ENCODE results near the gene NXPH3.

Gene NXPH3

DNA sequence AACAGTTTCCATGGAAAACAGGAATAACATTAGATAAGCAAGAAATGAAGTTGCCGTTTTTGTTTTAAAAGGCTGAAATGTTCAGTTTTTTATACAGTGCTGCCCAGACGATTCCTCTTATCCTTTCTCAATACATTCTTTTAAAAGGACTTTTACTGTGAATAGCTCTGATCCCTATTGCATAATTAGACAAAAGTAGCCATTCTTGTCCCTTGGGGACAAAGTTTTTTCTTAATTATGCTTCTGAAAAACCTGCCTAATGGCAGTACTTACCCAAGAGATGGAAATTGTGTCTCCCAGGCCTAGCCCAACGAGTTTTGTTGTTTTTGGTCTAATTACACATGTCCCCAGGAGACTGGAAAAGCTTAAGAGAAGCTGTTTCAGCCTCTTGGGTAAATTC is 27.6 kb downstream of the NXPH3 start:
- no peaks in the 10 kb centered on the region for H3K9me3 ChIP-seq (ENCODE audit: control insufficient read depth, insufficient read depth, low read length)
- no peak overlapping the region for H3K9ac ChIP-seq (ENCODE audit: low read depth, low read length)
- no peaks in the 10 kb centered on the region for H3K36me3 ChIP-seq (ENCODE audit: insufficient read depth, low read length)
- peaks cover 6% of the 10 kb centered on the region for H3K4me1 ChIP-seq (ENCODE audit: insufficient read depth, low read length)

DNA sequence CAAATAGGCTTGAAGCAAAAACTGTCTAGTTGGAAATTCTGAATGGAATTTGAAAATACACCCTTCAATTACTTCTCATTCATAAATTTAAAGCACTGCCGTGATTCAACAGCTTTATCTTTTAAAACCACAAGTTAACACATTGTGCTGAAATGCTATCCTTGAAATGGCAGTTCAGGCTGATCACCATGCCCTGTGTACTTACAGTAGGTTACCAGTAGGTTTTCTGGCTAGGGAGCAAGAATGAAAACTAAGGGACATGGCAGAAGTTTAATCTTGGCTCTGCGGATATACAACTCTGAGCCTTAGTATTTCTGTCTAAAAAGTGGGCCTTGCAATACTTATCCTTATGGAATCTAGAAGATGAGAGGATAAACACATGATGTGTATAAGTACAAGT is 28.0 kb downstream of the NXPH3 start:
- Histone ChIP-seq H3K9ac (ENCODE audit: low read depth, low read length) (no peak overlapping the region), H3K9me3 (ENCODE audit: control insufficient read depth, insufficient read depth, low read length) (no peaks in the 10 kb centered on the region), H3K36me3 (ENCODE audit: insufficient read depth, low read length) (no peaks in the 10 kb centered on the region), H3K4me1 (ENCODE audit: insufficient read depth, low read length) (peaks cover 6% of the 10 kb centered on the region)

DNA sequence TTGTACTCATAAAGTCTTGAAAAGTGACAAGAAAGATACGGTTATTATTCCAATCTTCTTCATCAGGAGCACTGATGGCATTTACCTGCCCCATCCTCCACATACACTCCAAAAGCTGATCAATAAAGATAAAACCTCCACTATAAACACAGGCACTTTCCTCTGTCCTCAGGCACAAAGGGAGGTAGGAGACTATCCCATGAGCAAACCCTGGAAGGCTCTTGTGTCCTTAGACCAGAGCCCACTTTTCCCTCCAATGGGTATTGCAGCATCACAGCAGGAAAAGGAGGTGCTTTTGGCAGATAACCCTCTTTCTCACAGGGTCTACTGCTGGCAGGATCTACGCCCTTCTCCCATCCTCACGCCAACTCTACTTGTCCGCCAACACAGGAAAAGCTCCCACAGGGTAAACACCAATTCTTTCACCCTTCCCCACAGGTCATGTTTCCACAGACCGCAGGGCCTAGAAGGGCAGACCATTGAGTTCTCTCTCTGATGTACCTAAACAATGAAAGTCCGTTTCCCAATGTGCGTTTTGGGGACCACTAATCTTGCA is 28.7 kb downstream of the NXPH3 start:
- Histone ChIP-seq H3K9ac (ENCODE audit: low read depth, low read length) (no peak overlapping the region), H3K9me3 (ENCODE audit: control insufficient read depth, insufficient read depth, low read length) (no peaks in the 10 kb centered on the region), H3K36me3 (ENCODE audit: insufficient read depth, low read length) (no peaks in the 10 kb centered on the region)

DNA sequence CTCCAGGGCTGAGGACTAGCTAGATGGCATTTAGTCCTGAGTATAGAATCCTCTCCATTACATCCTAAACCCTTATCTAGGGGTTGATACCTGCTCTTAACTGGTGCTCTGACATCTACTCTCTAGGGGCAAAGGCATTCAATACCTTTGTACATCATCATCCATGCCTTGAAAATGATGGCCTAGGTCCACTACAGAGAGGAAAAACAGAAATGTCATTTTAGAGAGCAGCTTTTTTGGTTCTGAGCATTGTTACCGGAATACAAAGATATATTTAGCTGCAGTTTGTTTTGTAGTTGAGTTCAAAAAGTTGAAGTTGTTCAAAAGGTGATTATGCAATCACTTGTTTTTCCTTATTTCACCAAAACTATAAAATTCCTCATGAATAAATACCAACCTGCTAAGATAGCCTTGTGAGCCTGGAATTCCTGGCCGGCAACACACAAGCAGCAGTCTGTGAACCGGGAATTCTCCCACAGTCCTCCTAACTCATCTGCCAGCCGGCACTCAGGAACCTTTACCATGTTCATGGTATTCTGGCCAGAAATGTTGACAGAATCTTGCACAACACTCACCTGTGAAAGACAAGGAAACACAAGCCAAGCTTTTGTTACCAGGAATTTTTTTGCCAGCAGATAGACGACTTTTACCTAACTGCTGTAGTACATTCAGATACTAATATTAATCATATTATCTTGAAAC is 35.4 kb downstream of the NXPH3 start:
- Histone ChIP-seq H3K4me1 (ENCODE audit: insufficient read depth, low read length) (no peaks in the 10 kb centered on the region), H3K9me3 (ENCODE audit: control insufficient read depth, insufficient read depth, low read length) (no peaks in the 10 kb centered on the region), H3K36me3 (ENCODE audit: insufficient read depth, low read length) (no peaks in the 10 kb centered on the region), H3K9ac (ENCODE audit: low read depth, low read length) (no peak overlapping the region)

More for the DNA sequence above, 28.7 kb downstream of the NXPH3 start:
- H3K4me1 ChIP-seq (ENCODE audit: insufficient read depth, low read length), result peaks cover 6% of the 10 kb centered on the region

DNA sequence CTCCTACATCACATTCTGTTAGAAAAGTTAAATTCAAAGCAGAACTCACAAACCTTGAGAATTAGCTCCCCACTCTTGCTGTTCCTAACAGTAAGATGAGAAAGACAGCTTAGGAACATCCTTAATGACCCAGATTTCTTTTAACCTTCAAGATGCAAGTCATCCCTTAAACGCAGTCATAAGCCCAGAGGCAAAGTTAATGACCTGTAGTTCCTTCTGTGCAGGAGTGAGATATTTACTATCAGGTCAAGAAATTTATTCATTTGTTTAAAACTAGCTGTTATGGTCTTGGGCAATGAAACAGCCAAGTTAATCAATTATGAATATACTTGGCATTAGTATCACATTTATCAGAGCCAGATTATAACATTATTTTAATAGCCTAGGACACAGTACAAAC is 37.1 kb downstream of the NXPH3 start:
- no peaks in the 10 kb centered on the region for H3K36me3 ChIP-seq (ENCODE audit: insufficient read depth, low read length)
- H3K9ac ChIP-seq (ENCODE audit: low read depth, low read length), result no peak overlapping the region
- no peaks in the 10 kb centered on the region for H3K9me3 ChIP-seq (ENCODE audit: control insufficient read depth, insufficient read depth, low read length)
- H3K4me1 ChIP-seq (ENCODE audit: insufficient read depth, low read length), result no peaks in the 10 kb centered on the region

DNA sequence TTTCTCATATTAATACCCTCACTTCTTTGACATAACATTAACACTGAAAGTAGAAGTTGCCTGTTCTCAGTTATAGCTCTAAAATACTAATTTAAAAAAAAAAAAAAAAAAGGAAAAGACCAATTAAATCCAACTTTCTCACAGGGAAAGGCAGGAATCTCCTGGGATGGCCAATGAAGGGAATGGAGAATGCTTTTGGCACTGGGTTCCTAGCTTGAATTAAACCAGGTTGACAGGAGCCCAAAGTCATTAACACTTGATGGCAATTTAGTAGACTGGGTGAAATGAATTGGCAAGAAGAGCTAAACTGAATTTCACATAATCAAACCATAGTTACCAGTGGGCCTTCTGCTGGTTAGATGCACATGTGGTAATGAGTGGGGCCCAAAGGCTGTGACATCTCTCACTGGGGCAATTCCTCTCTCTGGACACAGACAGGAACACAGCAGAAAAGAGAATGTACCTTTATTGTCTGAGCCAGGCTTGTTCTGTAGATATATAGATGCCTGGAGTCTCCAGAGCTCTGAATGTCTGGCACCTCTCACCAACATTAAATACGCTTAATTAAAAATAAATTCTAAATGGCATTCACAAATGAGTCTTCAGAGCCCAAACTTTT is 37.6 kb downstream of the NXPH3 start:
- Histone ChIP-seq H3K9ac (ENCODE audit: low read depth, low read length) (no peak overlapping the region), H3K36me3 (ENCODE audit: insufficient read depth, low read length) (0 out of 2 replicates have a peak, but pooled peaks cover 4% of the 10 kb centered on the region), H3K4me1 (ENCODE audit: insufficient read depth, low read length) (no peaks in the 10 kb centered on the region), H3K9me3 (ENCODE audit: control insufficient read depth, insufficient read depth, low read length) (no peaks in the 10 kb centered on the region)

DNA sequence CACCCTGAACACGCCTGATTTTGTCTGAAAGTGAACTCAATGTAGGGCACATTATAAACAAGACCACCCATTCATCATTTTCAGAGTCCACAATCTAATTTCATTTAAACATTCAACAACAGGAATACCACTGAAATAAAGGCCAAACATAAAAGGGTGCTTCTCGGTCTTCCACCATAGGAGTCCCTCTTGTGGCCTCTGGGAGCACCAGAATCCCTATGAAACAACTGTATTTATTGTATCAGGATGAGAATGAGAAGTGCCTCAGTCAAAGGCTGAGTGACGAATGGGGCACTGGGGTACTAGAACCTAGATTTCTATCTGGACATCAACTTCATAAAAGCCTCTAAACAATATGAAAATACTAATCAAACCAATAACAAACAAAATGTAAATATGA is 40.4 kb downstream of the NXPH3 start:
- Histone ChIP-seq H3K36me3 (ENCODE audit: insufficient read depth, low read length) (peaks cover 16% of the 10 kb centered on the region), H3K9me3 (ENCODE audit: control insufficient read depth, insufficient read depth, low read length) (no peaks in the 10 kb centered on the region), H3K4me1 (ENCODE audit: insufficient read depth, low read length) (no peaks in the 10 kb centered on the region), H3K9ac (ENCODE audit: low read depth, low read length) (no peak overlapping the region)

DNA sequence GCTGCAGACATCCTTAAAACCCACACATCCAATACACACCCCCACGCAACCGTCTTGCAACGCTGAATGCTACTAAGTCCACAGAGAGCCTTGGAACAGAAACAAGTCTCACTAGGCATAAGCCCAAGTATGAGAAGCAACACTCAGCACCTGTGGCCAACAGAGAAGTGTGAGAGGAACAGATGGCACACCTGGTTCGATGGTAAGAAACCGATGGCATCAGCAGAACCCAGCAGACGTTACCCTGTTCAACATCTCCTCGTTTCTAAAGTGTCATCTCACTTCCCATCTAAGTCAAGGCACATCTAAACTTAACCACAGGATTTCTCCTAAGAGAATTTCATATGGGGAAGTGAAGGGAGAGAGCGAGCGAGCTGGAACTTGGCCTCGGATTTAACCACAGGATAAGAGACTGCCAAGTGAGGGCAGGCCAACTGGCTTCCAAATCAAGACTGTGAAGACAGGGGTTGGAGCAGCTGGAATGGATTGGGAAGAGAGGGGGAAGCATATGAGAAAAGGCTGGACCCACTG is 41.0 kb downstream of the NXPH3 start:
- H3K36me3 ChIP-seq (ENCODE audit: insufficient read depth, low read length), result peaks cover 16% of the 10 kb centered on the region
- no peak overlapping the region for H3K9ac ChIP-seq (ENCODE audit: low read depth, low read length)
- H3K4me1 ChIP-seq (ENCODE audit: insufficient read depth, low read length), result no peaks in the 10 kb centered on the region

DNA sequence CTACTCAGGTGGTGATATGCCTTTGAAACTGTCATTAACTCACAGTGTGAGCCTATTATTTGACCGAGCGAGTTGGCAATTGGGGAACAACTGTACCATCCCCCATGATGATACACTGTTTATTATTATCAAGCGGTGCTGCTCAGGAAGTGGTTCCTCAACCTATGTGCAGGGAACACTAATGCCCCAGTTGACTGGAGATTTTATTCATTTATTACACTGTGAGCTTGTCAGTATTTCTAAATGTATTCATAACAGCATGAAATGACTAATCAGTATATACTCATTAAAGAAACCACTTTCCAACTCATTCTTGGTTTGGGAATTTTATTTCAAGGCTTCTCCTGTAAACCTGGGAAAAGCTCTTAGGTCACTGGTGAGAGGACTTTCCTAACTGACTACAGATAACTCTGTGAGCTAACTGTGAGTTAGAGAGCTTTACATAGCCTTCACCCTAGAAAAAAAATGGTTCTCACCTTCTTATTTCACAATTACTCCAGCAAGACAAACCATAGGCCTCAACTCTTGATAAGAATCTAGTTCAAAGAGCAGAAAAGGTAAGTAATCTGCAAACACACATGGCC is 42.4 kb downstream of the NXPH3 start:
- Histone ChIP-seq H3K36me3 (ENCODE audit: insufficient read depth, low read length) (peaks cover 16% of the 10 kb centered on the region), H3K4me1 (ENCODE audit: insufficient read depth, low read length) (no peaks in the 10 kb centered on the region), H3K9ac (ENCODE audit: low read depth, low read length) (no peak overlapping the region), H3K9me3 (ENCODE audit: control insufficient read depth, insufficient read depth, low read length) (no peaks in the 10 kb centered on the region)

More for the DNA sequence above, 41.0 kb downstream of the NXPH3 start:
- no peaks in the 10 kb centered on the region for H3K9me3 ChIP-seq (ENCODE audit: control insufficient read depth, insufficient read depth, low read length)

DNA sequence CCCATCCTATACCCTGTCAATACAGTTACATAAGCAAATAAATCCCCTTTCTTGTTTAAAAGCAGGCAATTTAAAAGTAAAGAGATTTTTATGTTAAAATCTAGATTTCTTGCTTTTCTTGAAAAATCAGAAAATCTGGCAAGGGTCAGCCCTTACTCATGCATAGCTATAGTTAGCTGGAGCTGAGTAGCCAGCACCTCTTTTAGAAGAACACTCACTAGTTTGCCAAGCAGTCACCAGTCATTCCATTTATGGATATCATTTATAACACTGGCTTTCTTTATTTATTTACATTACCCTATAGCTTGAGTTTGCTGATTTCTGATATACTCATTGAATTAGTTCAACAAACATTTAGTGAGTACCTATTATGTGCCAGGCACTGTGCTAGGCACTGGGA is 45.7 kb downstream of the NXPH3 start:
- H3K36me3 ChIP-seq (ENCODE audit: insufficient read depth, low read length), result peaks cover 16% of the 10 kb centered on the region
- H3K4me1 ChIP-seq (ENCODE audit: insufficient read depth, low read length), result no peaks in the 10 kb centered on the region
- no peaks in the 10 kb centered on the region for H3K9me3 ChIP-seq (ENCODE audit: control insufficient read depth, insufficient read depth, low read length)
- H3K9ac ChIP-seq (ENCODE audit: low read depth, low read length), result no peak overlapping the region

DNA sequence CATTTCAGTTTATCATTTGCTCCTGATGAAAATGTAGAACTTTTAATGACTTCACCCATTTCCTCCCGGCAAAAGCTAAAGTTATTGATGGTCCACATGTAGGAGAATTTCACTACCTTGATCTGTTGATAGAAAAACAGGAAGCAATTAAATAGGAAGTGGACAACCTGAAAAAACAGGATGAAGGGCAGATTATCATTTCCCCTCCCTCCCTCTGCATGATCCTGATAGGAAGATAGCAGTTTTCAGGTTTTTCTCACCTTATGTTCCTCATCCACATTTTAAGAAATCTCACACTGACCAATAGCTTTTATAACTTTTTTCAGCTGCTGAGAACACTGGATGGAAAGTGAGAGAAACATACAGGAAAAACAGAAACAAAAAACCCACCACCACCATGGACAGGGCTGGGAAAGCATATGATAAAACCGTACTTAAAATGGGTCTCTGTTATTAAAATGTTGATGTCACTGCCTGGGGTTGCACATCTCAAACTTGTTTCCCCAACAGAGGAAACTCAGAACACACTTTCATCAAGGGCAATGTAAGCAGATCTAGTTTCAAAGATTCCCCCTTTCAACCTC is 46.4 kb downstream of the NXPH3 start:
- no peaks in the 10 kb centered on the region for H3K4me1 ChIP-seq (ENCODE audit: insufficient read depth, low read length)
- H3K9me3 ChIP-seq (ENCODE audit: control insufficient read depth, insufficient read depth, low read length), result no peaks in the 10 kb centered on the region
- no peak overlapping the region for H3K9ac ChIP-seq (ENCODE audit: low read depth, low read length)
- peaks cover 16% of the 10 kb centered on the region for H3K36me3 ChIP-seq (ENCODE audit: insufficient read depth, low read length)

DNA sequence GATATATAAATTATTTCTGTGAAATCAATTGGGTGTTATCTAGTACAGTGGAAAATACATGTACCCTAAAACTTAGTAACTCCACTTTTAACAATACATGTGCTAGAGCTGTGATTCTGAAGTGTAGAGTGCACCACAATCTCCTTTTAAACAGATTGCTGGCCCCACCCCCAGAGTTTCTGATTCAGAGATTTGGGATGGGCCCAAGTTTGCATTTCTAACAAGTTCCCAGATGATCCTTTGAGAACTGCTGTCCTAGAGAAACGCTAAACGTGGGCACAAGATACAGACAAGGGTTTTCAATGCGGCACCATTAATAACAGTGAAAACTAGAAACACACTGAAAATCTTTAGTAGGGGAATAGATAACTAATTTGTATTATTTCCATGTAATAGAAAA is 49.2 kb downstream of the NXPH3 start:
- Histone ChIP-seq H3K36me3 (ENCODE audit: insufficient read depth, low read length) (no peaks in the 10 kb centered on the region; the same call in 1 of the 2 replicates), H3K9me3 (ENCODE audit: control insufficient read depth, insufficient read depth, low read length) (no peaks in the 10 kb centered on the region), H3K4me1 (ENCODE audit: insufficient read depth, low read length) (no peaks in the 10 kb centered on the region), H3K9ac (ENCODE audit: low read depth, low read length) (no peak overlapping the region)

DNA sequence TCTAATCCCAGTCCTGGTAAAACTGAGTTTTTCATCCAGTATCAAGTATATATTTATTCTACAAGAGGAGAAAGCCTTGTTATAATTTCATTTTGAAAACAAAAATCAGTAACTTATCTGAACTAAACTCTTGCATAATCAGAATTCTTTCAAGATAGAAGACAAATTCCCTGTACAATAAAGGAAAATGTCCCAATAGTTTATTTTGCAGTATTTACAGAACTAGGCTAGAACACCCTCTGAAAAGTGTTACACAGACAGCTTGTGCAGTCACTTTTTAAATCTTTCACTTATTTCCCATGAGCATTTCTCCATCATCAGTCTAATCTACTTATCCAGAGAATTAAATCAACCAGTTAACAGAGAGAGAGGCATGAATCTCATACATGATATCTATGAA is 53.8 kb downstream of the NXPH3 start:
- Histone ChIP-seq H3K9me3 (ENCODE audit: control insufficient read depth, insufficient read depth, low read length) (no peaks in the 10 kb centered on the region), H3K9ac (ENCODE audit: low read depth, low read length) (no peak overlapping the region), H3K4me1 (ENCODE audit: insufficient read depth, low read length) (peaks cover 14% of the 10 kb centered on the region), H3K36me3 (ENCODE audit: insufficient read depth, low read length) (no peaks in the 10 kb centered on the region)

DNA sequence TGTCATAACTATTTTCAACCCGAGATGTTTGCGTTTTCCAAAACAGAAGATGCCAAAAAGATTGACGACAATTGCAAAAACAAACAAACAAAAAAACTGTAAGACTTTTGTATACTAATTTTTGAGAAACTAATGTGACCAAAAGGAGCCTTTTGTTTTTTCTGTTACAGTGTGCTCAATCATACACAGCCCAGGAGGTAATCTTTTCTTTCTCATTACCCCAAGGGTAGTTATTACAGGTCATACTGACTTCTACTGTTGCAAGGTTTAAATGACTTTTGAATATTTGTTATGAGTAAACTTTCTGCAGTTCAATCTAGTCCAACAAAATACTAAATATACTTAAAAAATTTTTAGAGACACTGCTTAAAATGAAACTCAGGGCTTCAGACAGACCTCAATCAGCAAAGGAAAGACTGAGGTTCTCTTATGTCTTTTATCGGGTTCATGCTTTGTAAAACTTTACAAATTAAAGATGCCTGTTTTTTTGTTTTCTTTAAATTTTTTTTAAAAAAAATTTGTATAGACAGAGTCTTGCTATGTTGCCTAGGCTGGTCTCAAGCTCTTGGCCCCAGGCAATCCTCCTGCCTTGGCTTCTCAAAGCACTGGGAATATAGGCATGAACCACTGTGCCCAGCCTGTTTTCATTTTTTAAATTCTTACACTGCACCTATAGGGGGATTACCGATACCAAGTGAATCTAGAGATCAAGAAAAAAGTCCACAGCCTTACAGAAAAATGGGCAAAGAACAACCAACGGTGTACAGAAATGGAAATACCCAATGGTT is 54.6 kb downstream of the NXPH3 start:
- H3K4me1 ChIP-seq (ENCODE audit: insufficient read depth, low read length), result peaks cover 15% of the 10 kb centered on the region
- no peak overlapping the region for H3K9ac ChIP-seq (ENCODE audit: low read depth, low read length)
- H3K36me3 ChIP-seq (ENCODE audit: insufficient read depth, low read length), result no peaks in the 10 kb centered on the region
- no peaks in the 10 kb centered on the region for H3K9me3 ChIP-seq (ENCODE audit: control insufficient read depth, insufficient read depth, low read length)

All from ES-I3 (cell line).